Motor neuron (in vitro differentiated cells): ENCODE results near the gene IKZF4. TPM values are rescaled to one million over a fixed set of nuclear protein-coding genes. Genes with fewer than 3 reads are reported as not detected.
A peak's percentile ranks its signal among the peaks of the same experiment; 100 is the strongest.

Source experiments
- ATAC-seq, 8 experiments: fragments of 200-7000 bp; cut with Tn5 transposase; replicated peaks in 6 of 8; 2 replicates each; pipeline ENCODE4 v1.8.0; 2021; ENCODE audit warnings: mild to moderate bottlenecking in 8 of 8, moderate library complexity in 8 of 8
- H3K27ac ChIP-seq, 2 donors: fragments of 250-450 bp; sonication (Bioruptor Pico); 2 replicates each; pipeline ENCODE4 v1.9.0; 2021; ENCODE audit warnings: antibody characterized with exemption in 2 of 2, mild to moderate bottlenecking in 2 of 2, moderate library complexity in 1 of 2
- H3K4me1 ChIP-seq, 2 donors: fragments of 250-450 bp; sonication (Bioruptor Pico); replicated peaks in 1 of 2; 2 replicates each; pipeline ENCODE4 v1.6.1; 2021; ENCODE audit warnings: antibody characterized with exemption in 2 of 2, mild to moderate bottlenecking in 2 of 2, moderate library complexity in 1 of 2
- H3K4me3 ChIP-seq, 5 donors: fragments of 250-450 bp; sonication (Bioruptor Pico); 2 replicates each; pipeline ENCODE4 v1.9.0; 2021; ENCODE audit warnings: antibody characterized with exemption in 5 of 5, mild to moderate bottlenecking in 5 of 5, moderate library complexity in 4 of 5
- WGBS, 10 experiments: fragments of 450-650 bp; shearing (Covaris generic); methylation state at CpG; one replicate each; pipeline ENCODE4 v1.0.0; 2022; 5-methylcytosine and 5-hydroxymethylcytosine counted together
- in situ Hi-C, 9 experiments: fragments of 400-800 bp; cut with MboI; loops; one replicate each; pipeline ENCODE4 v1.15.0; 2021; ENCODE audit warnings: low sequenced_read_pairs in 9 of 9, low pct_unique_long_range_greater_than_20kb in 2 of 9; ENCODE audit not compliant: unreplicated experiment in 9 of 9
- total RNA-seq, 8 experiments: library from RNA; unstranded; fragments of 300-600 nt; gene quantifications; 2 replicates each; pipeline versions ENCODE4 v1.2.3 to v1.2.4, GENCODE V29; 2022

The IKZF4 gene
- total RNA-seq, 8 experiments from 2014 or later: 1.4 to 8.6 (median 6.4) TPM

DNA sequence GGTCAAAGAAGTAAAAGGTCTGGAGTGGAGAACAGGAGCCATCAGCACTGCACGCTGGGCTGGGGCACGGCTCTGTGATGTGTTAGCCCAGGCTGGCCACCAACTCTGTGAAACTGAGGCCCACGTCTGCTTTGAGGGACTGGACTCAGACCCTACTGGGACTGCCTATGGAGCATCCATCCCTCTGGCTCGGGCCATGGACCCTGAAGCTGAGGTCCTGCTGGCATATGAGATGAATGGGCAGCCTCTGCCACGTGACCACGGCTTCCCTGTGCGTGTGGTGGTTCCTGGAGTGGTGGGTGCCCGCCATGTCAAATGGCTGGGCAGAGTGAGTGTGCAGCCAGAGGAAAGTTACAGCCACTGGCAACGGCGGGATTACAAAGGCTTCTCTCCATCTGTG lies 16.6 kb upstream of the IKZF4 start:
- WGBS, 10 experiments: 100% methylated on average over 3 of the region's 10 CpGs; no CpG with 5 or more reads in 9 of the 10 experiments
- peaks cover 4% of the 10 kb centered on the region in 2 donors for H3K4me1 ChIP-seq

DNA sequence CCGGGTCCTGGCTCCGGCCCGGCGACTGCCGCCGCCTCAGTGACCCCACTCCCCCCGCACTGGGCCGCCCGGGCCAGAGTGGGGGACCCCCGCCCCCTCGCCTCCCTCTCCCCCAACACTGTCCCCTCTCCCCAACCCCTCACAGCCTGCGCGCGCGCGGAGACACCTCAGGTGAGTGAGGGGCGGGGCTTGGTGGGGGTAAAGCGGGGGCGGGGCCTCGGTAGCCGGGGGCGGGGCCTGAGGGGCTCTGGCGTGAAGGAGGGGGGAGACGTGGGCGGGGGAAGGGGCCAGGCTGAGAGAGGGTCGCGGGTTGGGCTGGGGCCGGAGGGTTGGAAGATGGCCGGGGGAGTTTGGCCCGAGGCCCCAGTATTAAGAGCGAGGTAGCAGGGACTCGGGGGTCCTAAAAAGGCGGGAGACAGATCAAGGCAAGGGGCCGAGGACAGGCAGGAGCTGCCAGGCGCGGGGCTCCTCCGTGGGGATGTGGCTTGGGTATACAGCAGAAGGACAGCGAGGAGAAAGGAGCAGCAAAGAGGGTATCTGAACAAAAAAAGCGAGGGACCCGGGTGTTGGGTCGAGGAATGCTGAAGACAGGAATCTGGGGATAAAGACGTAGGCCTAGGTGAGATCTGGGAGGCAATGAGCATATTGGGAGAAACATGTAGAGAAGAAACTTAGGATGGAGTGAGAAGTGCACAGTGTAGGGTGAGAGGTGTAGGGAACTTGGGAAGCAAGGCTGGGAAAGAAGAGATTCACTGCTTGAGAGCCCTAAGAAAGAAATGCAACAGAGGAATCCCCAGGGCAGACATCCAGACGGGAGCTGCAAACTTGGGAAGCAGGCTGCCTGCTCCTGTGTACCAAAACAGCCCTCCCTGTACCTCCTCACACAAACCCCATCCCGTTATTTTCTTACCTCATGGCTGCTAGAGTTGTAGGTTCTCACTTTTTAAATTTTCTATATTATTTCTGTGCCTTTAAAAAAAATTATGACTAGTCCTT lies 13.0 kb upstream of the IKZF4 start:
- in situ Hi-C loops: no loop called here
- peak overlapping the region; percentile 89 to 92 for H3K27ac ChIP-seq
- peaks cover 4 to 11% of the 10 kb centered on the region in 2 donors for H3K4me1 ChIP-seq
- ATAC-seq: peak; percentile 66 to 86 (median 79)
- 0 to 26% (median 4%) methylated on average over 1 to 13 of the region's 44 CpGs; no CpG with 5 or more reads in 1 of the 10 experiments for WGBS, 10 experiments
- peak overlapping the region; percentile 88 to 100 (median 99) for H3K4me3 ChIP-seq

More for the DNA sequence above, 16.6 kb upstream of the IKZF4 start:
- ATAC-seq: no peak
- Histone ChIP-seq H3K27ac (no peak overlapping the region), H3K4me3 (no peak overlapping the region)
- in situ Hi-C loops: no loop called here

DNA sequence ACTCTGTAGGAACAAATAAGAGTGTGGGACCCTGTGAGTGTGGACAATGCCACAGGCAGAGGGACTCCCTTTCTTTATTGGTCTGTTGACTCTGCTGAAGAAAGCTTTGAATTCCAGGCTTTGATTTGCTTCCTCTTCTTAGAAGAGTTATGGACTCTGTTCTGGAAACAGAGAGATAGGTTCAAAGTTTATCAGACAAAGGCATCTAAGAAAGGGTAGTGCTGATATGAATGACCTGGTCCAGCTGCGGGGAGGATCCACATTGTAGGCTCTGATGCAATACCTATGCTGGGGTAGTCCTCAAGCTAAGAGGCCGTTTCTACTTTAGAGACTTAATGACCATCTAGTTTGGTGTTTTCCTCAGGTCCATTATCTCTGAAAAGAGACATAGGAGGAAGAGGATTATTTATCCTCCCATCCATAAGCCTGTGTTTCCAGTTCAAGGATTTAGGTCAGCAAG lies 10.7 kb upstream of the IKZF4 start:
- ATAC-seq: no peak
- no peak overlapping the region for H3K4me3 ChIP-seq
- 0 to 85% (median 63%) methylated on average over 1 to 2 of the region's 2 CpGs; no CpG with 5 or more reads in 4 of the 10 experiments for WGBS, 10 experiments
- H3K27ac ChIP-seq: no peak overlapping the region
- H3K4me1 ChIP-seq: peaks cover 4 to 11% of the 10 kb centered on the region in 2 donors
- in situ Hi-C loops: no loop called here

DNA sequence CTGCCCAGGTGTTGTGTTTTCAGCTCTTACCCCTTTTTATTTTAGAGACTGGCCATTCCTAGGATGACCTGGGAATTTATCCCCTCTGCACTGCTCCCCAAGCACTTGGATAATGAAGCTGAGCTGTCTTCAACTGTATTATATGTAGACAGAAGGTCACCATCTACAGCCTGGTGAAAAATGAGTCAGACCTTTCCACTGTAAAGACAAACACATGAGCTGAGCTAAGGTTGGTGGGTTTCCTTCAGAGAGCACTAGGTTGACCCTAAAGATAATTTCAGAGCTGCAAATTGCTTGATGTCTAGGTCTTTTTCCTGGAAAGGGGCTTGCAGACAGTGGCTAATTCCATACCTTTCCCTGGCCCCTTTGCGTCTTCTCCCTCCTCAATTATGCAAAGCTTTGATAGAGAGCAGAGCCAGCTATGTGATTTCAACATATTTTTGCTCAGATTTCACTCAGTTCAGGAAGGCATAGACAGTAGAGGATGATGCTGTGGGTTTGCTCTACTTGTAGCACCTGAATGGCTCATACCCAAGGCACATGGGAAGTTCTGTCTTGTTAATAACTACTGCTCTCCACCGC lies 9.2 kb upstream of the IKZF4 start:
- in situ Hi-C loops: no loop called here
- H3K27ac ChIP-seq: no peak overlapping the region
- no peak overlapping the region for H3K4me3 ChIP-seq
- WGBS, 10 experiments: 67 to 100% (median 100%) methylated on average over 1 to 2 of the region's 2 CpGs; no CpG with 5 or more reads in 1 of the 10 experiments
- peaks cover 4 to 11% of the 10 kb centered on the region in 2 donors for H3K4me1 ChIP-seq
- ATAC-seq: no peak

DNA sequence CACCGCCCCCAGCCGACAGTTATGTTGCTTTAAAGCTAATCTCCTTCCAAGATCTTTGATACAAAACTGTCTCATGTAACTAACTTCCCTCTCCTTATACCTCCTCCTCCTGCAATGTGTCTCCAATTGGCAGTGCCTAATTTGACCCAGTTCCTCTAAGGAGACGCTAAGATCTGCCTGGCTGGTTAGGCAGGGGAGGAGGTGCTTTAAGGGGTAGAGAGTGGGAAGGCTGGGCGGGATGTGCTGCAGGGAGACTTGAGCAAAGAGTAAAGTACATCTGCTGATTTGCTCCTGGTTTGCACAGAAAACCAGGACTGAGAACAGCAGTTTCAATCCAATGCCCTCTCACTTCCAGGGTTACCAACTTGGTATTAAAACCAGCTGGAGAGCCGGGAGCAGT lies 7.4 kb upstream of the IKZF4 start:
- Histone ChIP-seq H3K4me1 (peaks cover under 1 to 7% of the 10 kb centered on the region in 2 donors), H3K4me3 (no peak overlapping the region), H3K27ac (no peak overlapping the region)
- in situ Hi-C loops: no loop called here
- 90 to 100% (median 99%) methylated on average over 1 to 4 of the region's 5 CpGs; no CpG with 5 or more reads in 6 of the 10 experiments for WGBS, 10 experiments
- no peak for ATAC-seq

DNA sequence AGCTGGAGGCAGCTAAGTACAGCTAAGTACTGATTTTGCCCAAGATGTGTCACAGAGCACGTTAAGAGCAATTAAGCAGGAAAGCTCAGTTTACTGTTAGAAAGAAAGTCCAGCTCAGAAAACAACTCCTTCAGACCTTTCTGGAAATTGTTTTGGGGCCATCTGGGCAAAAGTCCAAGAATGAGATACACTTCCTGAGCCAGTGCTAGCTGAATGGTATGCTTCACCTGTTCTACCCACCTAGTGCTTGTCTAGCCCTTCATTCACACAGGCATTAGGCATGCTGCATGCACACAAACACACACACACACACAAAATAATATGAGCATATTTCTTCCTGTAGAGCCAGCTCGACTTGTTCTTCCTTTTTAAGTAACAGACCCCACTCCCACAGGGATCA lies 6.6 kb upstream of the IKZF4 start:
- peaks cover 0 to 7% of the 10 kb centered on the region in 2 donors for H3K4me1 ChIP-seq
- in situ Hi-C loops: no loop called here
- no peak overlapping the region for H3K4me3 ChIP-seq
- no peak overlapping the region for H3K27ac ChIP-seq
- WGBS, 10 experiments: 41 to 100% (median 71%) methylated on average over 1 to 2 of the region's 2 CpGs; no CpG with 5 or more reads in 2 of the 10 experiments
- ATAC-seq: no peak

DNA sequence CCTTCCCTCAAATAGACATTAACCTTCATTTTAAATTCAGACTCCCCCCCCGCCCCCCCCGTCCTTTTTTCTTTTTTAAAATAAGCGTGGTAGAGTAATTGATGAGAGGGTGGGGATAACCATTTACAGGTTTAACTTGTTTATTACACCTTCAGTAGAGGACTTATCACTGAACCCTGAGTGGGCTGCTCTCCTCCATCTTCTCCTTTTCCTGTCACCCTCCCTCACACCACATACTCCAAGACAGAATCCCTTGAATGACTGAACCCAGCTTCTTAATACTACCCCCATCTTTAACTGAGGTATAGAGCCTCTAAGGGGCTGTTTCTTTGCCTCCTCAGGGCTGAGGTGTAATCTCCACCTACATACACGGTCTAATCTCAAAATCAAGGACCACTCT lies 3.7 kb upstream of the IKZF4 start:
- ATAC-seq: no peak
- 61 to 94% (median 83%) methylated on average over 1 to 3 of the region's 4 CpGs; no CpG with 5 or more reads in 7 of the 10 experiments for WGBS, 10 experiments
- H3K4me3 ChIP-seq: no peak overlapping the region
- H3K27ac ChIP-seq: no peak overlapping the region
- H3K4me1 ChIP-seq: peaks cover 7 to 13% of the 10 kb centered on the region in 2 donors
- in situ Hi-C loops: no loop called here

DNA sequence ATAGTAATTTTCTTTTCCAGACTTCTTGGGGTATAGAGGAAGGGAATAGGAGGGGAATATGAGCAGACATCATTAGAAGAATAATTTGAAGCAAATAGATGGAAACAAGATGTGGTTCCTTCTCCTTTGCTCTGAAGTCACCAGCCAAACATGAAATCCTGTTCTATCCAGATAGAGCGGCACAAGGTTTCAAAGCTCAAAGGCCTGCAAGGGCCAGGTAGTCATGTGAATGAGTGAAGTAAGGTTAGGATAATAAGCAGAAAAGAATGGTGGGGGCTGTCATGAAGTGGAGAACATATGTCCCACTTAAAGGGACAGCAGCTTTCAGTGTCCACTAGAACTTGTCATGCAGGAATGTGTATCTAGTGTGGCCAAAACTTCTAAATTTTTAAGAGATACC lies 2.5 kb upstream of the IKZF4 start:
- ATAC-seq: no peak
- no peak overlapping the region for H3K4me3 ChIP-seq
- no peak overlapping the region for H3K27ac ChIP-seq
- WGBS, 10 experiments: 60 to 100% (median 86%) methylated on average over 1 of the region's 1 CpG; no CpG with 5 or more reads in 4 of the 10 experiments
- in situ Hi-C loops: no loop called here
- H3K4me1 ChIP-seq: peaks cover 19 to 24% of the 10 kb centered on the region in 2 donors

DNA sequence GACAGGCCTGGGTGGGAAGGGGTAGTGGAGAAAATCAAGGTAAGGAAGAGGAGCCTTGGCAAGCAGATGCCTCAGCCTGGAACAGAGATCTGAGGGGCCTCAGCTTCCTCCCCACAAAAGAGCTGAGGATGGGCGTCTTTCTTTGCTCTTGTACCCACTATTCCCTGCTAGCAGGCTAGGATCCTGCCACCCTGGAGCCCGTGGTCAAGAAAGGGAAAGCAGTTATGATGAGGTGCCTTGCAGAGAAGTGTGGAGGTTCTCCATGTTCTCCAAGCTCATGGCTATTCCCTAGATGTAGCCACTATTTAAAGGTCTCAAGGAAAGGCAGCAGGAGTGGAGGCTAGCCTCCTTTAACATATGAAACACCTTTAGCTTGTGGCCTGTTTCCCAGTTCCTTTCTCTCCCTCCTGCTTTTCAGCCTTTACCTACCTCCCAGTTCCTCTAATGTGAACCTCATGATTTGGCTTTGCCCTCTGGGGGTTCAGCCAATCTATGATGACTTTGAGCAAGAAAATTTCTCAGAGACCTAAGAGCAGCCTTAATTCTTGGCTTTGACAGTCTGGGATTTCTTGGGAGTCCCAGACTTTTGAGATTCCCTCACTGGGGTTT lies 1.1 kb downstream of the IKZF4 start:
- in situ Hi-C loops: no loop called here
- peak in 1 of 8 experiments; percentile 0 for ATAC-seq
- WGBS, 10 experiments: 0 to 60% (median 10%) methylated on average over 1 to 2 of the region's 2 CpGs; no CpG with 5 or more reads in 7 of the 10 experiments

DNA sequence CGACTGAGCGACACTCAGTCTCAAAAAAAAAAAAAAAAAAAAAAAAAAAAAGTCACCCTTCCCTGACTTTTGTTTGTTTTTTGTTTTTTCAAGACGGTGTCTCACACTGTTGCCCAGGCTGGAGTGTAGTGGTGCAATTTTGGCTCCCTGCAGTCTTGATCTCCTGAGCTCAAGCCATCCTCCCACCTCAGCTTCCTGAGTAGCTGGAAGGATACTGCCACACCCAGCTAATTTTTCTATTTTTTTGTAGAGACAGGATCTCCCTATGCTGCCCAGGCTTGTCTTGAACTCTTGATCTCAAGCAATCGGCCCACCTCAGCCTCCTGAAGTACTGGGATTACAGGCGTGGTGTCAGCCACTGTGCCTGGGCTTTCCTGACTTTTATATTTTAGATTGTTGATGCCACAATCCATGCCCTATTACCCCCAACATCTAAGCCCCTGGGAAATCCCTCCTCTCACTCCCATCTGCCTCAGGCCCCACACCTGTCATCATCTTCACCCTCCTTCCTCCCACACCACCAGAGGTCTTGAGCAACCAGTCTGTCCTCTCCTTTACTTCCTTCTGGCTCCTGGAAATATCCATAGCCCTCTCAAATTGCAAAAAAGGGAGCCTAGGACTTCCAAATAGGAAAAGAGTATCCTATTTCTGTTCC lies 7.8 kb downstream of the IKZF4 start:
- peaks cover 2 to 5% of the 10 kb centered on the region in 2 donors for H3K4me1 ChIP-seq
- peak in 1 of 8 experiments; percentile 20 for ATAC-seq
- in situ Hi-C loops: loop anchor here in 2 of 9 experiments (25.0 kb wide), 1 partner anchor 291 kb away; the partner anchor contains the start of genes CD63 (in 2 of the 2) and GDF11 (in 2 of the 2)
- 73 to 100% (median 100%) methylated on average over 1 to 5 of the region's 5 CpGs; no CpG with 5 or more reads in 5 of the 10 experiments for WGBS, 10 experiments
- no peak overlapping the region for H3K27ac ChIP-seq
- no peak overlapping the region for H3K4me3 ChIP-seq

More for the DNA sequence above, 1.1 kb downstream of the IKZF4 start:
- peak overlapping the region; percentile 40 to 52 (median 45) for H3K4me3 ChIP-seq
- peaks cover 23 to 32% of the 10 kb centered on the region in 2 donors for H3K4me1 ChIP-seq
- H3K27ac ChIP-seq: peak overlapping the region; percentile 92 to 93

DNA sequence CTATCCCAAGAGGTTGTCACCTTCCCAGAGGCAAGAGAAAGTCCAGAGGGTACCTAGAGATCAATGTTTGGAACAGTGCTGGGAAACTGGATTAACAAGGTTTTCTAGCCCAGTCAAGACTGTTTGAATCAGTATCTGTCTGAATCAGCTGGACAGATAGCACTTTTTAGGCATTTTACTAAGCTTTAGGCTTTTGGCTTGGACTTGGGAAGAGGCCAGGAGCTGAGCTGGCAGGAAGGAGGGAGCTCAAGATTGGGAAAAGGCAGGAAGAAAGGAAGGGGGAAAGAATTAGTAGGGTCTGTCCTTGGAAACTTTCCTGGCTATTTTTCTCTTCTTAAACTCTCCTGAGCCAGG lies 8.3 kb downstream of the IKZF4 start:
- ATAC-seq: no peak
- no peak overlapping the region for H3K27ac ChIP-seq

DNA sequence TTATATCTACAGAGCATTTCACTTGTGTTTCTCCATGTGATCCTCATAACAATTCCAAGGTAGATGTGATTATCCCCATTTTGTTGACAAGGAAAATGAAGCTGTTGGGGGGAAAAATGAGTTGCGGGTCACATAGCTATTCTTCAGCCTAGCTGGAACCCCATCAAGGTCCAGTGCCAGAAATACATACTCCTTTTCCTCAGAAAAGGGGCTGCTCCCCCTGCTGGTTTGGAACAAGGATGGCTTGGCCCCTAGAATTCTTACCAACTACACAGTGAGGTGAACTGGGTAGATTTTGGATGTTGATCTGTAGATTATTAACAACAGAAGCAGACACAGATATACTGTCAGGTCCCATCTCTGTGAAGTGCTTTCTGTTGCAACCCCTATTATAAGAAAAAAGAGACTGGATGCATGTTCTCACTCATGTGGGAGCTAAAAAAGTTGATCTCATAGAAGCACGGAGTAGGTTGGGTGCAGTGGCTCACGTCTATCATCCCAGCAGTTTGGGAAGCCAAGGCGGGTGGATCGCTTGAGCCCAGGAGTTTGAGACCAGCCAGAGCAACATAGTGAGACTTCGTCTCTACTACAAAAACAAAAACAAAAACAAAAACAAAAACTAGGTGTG lies 8.9 kb downstream of the IKZF4 start:
- in situ Hi-C loops: loop anchor here in 2 of 9 experiments (25.0 kb wide), 1 partner anchor 292 kb away; the partner anchor contains the start of genes CD63 (in 2 of the 2) and GDF11 (in 2 of the 2)

More for the DNA sequence above, 8.3 kb downstream of the IKZF4 start:
- Histone ChIP-seq H3K4me3 (no peak overlapping the region), H3K4me1 (no peaks in the 10 kb centered on the region)
- in situ Hi-C loops: loop anchor here in 2 of 9 experiments (25.0 kb wide), 1 partner anchor 292 kb away; the partner anchor contains the start of genes CD63 (in 2 of the 2) and GDF11 (in 2 of the 2)

More for the DNA sequence above, 8.9 kb downstream of the IKZF4 start:
- ATAC-seq: peak in 4 of 8 experiments; percentile 57 to 90 (median 82)
- H3K4me1 ChIP-seq: no peaks in the 10 kb centered on the region
- 0 to 100% (median 82%) methylated on average over 1 to 5 of the region's 6 CpGs; no CpG with 5 or more reads in 2 of the 10 experiments for WGBS, 10 experiments
- H3K4me3 ChIP-seq: no peak overlapping the region
- no peak overlapping the region for H3K27ac ChIP-seq
